ENCODE results near the gene CGB1.
"Not testable (repeated sequence)": the region's sequence is repeated elsewhere in the genome, so short reads cannot be mapped to it uniquely, and the experiment has no call there.

CGB1 gene

DNA sequence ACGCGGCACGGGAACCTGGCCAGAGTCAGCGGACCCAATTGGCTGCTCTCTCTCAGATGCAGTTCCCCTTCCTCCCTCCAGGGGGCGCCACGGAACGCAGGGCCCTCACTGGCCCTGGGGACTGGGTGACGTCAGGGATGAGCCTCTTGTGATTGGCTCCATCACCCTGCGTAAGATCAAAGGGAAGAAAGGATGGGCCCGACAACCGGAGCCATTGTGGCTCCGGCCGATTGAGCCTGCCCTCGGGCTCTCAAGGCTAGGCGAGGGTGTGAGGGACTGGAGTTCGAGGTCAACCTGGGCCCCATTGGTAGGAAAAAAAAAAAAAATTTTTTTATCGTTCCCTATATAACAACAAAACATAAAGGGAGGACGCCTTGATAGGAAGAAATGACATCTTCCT is at the start of gene CGB1:
Gene CGB1, minus strand, starts transcription at position 81 of the 400 bp plus-strand sequence. CDS start 184 bp downstream, outside the sequence.
- DNase-seq (ENCODE audit: low spot score), result not testable (repeated sequence)

DNA sequence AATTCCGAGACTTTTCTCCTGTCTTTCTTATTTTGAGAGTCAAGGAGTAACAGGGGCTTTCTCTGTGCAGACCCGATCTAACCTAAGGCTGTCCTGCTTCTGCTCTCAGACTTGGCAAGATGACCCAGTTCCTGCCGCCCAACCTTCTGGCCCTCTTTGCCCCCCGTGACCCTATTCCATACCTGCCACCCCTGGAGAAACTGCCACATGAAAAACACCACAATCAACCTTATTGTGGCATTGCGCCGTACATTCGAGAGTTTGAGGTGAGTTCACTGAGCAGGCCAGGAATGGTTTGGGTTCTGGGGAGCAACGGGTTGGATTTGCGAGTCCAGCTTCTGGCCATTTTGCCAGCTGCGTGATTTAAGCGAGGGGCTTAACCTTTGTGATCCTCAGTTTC is 49.6 kb upstream of the CGB1 start:
- DNase-seq (ENCODE audit: low spot score), result no peak

DNA sequence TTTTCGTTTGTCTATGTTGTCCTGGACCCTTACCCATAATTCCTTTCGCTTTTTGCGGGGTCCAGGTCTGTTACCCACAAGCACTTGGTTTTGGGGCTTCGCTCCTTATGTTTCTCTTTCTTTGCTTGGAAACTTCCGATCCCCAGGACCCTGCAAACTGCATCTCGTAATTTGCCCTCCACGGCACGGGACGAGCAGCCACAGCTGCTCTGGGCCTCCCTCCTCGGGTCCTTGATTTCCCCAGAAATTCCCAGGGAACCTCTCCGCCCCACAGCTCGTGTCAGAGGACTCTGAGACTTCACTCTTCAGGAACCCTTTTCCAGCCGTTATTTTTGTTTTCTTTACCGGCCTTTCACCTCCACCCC is 49.2 kb upstream of the CGB1 start:
- no peak for DNase-seq (ENCODE audit: low spot score)

DNA sequence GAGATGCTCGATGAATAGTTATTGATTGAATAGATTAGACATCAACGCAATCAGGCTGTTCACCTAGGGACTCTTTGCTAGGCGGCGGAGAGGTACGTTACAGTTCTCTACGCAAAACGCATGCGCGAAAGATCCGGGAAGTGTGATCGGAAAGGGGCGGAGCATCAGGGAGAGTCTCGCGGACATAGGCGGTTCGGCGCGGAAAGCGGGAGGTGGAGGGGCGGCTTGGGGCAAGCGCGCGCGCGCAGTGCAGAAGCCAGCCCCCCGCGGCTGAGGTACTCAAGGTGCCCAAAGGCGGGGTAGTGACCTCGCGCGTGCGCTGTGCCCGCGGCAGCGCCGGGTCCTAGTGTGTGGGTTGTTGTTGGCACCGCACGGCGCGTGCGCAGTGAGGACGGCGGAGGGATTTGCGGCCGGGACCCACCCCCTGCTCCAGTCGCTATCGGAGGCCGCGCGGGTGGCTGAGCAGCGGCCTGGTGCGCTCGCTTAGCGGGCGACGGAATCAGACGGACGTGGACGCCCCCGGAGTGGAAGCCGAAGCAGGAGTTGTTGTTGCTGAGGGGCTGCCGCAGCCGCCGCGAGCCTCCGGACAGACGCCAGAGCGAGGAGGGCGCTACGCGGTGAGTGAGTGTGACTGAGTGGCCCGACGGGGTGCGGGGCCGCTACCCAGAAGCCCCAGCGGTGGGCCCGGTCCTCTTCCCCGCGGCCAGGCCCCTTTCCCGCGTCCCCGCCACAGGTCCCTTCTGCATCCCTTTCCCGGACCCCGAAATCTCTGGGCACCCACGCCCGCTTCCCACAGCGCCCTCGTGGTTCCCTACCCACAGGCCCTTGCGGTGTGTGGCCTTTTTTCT is 48.5 kb upstream of the CGB1 start, which contains the start of gene SNRNP70:
Gene SNRNP70, plus strand, starts transcription at position 432 of the 848 bp plus-strand sequence. CDS start 964 bp downstream, outside the sequence.
- DNase-seq (ENCODE audit: low spot score), result peak; percentile 100

DNA sequence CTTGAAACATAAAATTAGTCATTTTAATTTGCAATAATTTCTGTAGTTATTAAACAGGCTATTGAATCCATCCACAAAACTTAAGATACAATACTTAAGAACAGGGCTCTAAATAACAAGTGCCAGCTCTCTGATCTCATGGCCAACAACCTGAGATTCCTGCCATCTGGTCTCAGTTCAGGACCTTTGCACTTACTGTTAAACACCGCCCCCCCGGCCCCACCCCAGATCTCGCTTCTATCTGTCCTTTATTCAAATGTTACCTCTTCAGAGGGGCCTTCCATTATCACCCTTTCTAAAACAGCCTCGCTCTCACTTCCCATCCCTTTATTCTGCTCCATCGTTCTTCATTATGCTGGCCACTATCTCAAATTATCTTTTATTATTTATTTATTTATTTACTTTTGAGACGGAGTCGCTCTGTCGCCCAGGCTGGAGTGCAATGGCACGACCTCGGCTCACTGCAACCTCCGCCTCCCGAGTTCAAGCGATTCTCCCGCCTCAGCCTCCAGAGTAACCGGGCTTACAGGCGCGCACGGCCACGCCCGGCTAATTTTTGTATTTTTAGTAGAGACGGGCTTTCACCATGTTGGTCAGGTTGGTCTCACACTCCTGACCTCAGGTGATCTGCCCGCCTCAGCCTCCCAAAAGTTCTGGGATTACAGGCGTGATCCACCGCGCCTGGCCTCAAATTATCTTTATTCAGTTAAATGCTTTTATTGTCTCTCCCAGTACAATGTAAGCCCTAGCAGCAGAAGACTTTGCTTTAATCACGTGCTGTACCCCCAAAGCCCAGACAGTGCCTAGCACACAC is 47.7 kb upstream of the CGB1 start:
- DNase-seq (ENCODE audit: low spot score), result no peak

DNA sequence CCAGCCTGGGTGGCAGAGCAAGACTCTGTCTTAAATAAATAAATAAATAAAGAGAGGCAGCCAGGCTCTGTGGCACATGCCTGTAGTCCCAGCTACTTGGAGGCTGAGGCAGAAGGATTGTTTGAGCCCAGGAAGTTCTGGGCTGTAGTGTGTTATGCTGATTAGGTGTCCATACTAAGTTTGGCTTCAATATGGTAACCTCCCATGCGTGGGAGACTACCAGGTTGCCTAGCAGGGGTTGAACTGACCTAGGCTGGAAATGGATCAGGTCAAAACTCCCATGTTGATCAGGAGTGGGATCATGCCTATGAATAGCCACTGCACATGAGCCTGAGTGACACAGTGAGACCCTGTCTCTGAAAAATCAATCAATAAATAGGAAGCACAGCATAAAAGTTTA is 44.6 kb upstream of the CGB1 start:
- no peak for DNase-seq (ENCODE audit: low spot score)

DNA sequence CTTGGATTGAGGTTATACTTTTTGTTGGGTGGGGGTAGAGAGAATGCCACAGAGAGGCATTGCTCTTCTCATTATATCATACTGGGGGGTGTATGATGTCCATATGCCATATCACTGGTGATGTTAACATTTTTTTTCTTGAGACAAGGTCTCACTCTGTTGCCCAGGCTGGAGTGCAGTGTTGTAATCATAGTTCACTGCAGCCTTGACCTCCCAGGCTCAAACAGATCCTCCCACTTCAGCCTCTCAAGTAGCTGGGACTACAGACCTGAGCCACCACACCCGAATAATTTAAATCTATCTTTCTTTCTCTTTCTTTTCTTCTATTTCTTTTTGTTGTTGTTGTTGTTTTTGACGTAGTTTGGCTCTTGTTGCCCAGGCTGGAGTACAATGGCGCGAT is 43.7 kb upstream of the CGB1 start:
- no peak for DNase-seq (ENCODE audit: low spot score)

DNA sequence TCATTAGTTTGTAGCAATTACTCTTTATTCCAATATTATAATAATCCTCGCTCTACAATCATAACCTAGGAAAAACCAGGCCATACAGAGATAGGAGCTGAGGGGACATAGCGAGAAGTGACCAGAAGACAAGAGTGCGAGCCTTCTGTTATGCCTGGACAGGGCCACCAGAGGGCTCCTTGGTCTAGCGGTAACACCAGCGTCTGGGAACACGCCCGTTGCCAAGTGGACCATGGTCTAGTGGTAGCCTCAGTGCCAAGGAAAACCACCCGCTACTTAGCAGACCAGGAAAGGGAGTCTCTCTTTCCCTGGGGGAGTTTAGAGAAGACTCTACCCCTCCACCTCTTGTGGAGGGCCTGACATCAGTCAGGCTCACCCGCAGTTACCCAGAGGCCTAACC is 38.2 kb upstream of the CGB1 start:
- not testable (repeated sequence) for DNase-seq (ENCODE audit: low spot score)

DNA sequence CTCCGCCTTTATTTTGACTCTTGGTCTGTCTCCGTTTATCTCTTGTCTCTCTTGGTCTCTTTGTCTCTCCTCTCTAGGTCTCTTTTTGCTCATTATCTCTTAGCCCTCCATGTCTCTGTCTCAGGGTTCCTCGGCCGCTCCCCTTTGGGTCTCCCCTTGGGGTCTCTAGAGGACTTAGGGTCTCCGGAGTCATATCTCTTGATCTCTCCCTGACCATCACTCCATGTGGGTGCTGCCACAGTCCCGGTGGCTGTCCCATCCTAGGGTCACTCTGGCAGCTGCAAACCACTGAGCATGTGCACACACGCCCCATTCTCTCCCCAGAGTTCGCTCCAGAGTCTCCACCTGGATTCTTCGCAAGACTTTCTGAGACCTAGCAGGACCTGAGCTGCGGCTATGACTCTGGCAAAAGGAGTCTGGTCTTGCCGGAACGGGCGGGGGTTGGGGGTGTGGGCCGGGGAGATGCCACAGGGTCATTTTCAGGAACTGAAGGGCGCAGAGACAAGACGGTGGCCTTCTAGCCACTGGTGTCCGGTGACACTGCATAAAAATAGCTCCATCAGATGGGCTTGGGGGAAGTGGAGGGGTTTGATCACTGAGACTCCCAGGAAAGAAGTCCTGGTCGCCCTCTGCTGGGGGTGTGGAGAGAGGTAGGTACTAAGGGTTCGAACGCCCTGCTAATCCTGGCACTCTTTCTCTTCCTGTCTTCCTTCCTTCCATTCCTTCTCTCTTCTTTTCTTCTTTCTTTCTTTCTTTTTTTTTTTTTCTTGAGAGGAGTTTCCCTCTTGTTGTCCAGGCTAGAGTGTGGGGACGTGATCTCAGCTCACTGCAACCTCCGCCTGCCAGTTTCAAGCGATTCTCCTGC is 37.1 kb upstream of the CGB1 start:
- no peak for DNase-seq (ENCODE audit: low spot score)

DNA sequence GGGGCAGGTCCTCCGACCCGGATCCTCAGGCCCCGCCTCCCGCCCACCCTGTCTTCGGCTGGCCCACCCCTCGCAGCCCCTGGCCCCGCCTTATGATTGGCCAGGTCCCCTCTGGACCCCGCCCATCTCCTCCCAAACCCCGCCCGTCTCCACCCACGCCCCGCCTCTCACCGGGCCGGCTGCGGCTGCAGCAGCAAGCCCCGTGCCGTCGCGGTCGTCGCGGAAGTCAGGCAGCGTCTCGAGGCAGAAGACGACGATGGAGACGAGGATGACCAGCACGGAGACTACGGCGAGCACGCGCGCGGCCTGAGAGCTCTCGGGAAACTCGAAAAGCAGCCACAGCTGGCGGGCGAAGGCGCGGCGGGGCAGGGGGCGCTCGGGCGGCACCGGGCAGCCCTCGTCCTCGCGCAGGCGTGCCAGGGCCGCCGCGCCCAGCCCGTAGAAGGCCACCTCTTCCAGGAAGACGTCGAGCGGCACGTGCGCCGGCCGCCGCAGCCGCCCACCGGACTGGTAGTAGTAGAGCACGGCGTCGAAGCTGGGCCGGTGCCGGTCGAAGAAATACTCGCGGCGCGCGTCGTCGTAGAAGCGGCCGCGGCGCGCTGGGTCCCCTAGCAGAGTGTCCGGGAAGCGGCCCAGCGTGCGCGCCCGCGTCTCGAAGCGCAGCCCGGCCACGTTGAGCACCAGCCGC is 35.3 kb upstream of the CGB1 start:
- DNase-seq (ENCODE audit: low spot score), result no peak

DNA sequence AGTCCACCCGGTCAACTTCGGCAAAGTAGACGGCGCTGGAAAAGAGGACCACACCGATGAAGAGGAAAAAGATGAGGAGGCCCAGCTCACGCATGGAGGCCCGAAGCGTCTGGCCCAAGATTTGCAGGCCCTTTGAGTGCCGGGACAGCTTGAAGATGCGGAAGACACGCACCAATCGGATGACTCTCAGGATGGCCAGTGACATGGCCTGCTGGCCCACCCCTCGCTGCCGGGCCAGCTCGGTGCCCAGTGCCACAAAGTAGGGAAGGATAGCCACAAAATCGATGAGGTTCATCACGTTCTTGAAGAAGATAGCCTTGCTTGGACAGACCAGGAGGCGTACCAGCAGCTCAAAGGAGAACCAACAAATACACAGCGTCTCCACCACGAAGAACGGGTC is 33.7 kb upstream of the CGB1 start:
- DNase-seq (ENCODE audit: low spot score), result no peak

DNA sequence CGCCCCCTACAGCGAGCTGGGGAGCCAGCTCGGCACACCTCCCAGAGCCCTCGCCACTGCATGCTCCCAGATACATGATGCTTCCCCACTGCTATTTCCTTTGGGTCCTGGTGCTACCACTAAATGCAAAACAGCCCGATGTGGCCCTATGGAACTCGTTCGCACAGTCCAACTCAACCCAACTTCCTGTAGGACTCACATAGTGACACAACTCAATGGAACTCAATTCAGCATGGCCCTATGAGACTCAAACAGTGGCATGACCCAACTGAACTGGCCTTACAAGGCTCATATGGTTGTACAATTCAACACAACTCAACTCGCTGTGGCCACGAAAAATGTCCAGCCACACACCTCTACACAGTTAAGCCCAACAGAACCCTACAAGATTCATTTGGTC is 32.3 kb upstream of the CGB1 start:
- no peak for DNase-seq (ENCODE audit: low spot score)

DNA sequence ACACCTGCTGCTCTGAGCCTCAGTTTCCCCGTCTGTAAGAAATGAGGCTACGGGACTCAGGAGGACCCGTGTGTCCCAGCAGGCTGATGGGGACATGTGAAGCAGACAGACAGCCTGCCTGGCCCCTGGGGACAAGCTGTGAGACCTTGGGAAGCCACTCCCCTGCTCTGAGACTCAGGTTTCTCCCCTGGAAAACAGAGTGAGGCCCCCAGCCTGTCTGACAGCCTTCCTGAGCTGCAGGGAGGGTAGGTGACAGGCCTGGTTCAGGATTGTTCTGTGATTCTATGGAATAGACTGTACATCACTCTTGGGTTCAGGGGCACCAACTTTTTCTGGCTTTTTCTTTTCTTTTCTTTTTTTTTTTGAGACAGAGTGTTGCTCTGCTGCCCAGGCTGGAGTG is 30.9 kb upstream of the CGB1 start:
- DNase-seq (ENCODE audit: low spot score), result no peak

DNA sequence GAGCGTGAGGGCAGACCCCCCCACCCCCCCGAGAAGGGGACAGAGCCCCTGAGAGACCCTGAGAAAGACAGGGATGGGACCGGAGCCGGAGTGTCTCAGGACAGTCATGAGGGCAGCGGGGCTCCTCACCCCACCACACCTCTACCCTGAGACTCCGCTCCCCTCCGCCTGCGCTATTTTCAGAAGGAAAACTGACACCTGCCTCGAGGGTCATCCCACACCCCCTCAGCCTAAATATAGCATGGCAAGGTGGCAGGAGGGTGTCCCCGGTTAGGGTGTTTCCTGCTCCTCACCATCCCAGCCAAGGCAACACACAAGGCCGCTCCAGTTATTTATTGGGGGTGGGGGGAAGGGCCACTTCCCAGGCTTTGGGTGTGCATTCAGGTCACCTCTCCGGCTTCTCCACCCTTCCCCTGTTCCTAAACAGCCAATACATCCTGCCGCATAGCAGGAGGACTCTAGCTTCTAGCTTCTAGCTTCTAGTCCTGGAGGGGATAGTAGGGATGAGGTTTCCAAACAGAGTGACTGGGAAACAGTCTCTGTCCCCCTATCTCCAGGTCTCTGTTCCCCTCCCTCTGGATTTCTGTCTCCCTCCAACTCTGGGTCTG is 29.3 kb upstream of the CGB1 start:
- no peak for DNase-seq (ENCODE audit: low spot score)

DNA sequence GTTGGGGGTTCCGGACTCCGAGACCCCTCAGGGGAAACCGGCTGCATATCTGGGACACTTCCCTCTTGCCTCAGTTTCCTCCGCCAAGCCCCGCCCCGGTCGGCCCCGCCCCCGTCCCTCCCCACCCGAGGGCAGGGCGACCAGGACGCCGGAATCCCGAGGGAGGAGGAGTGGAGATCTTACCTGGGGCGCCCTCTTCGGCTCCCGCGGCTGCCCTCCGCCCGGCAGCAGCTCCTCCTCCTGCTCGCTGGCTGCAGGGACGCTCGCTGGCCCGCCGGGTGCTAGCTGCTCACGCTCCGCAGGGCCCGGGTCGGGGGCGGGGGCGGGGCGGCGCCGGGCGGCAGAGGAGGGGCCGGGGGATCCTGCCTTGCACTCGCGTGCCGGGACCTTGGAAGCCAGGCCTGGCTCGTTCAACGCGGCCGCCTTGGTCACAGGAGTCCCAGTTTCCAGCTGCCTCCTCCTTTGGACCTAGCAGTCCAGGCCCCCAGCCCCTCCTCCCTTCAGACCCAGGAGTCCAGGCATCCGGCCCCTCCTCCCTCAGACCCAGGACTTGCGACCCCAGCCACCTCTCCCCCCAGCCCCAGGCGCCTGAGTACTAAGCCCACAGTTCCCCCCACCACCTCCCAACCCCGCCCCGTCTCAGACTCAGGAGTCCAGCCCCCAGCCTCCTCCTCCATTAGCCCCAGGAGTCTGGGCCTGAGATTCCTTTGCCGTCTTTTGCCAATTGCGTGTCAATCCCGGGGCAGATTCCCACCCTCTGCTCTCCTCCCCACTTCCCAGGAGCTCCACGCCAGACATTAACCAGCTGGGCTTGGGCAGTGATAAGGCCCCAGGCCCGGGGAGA is 28.3 kb upstream of the CGB1 start, which contains the start of gene NTF4:
Gene NTF4, minus strand, starts transcription at position 51 of the 844 bp plus-strand sequence. CDS start 2,821 bp downstream, outside the sequence.
- no peak for DNase-seq (ENCODE audit: low spot score)

DNA sequence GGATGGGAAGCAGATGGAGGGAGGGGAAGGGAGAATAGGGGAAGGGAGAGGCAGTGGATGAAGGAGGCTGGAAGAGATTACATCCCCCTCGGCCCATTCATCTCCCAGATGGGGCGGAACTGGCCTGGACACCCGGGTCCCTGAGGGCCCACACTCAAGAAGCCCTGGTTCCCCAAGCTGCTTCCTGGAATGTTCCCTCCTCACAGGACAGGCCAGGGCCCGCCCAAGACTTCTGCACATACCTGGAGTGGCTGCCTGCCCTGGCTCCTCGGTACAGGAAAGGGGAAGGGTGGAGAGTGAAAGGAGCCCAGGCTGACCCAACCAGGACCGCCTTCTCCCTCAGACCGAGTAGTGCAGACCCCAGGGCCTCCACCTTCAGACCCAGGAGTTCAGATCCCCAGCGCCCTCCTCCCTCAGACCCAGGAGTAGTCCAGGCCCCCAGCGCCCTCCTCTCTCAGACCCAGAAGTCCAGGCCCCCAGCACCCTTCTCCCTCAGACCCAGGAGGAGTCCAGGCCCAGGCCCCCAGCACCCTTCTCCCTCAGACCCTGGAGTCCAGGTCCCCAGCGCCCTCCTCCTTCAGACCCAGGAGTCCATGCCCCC is 27.4 kb upstream of the CGB1 start:
- no peak for DNase-seq (ENCODE audit: low spot score)

DNA sequence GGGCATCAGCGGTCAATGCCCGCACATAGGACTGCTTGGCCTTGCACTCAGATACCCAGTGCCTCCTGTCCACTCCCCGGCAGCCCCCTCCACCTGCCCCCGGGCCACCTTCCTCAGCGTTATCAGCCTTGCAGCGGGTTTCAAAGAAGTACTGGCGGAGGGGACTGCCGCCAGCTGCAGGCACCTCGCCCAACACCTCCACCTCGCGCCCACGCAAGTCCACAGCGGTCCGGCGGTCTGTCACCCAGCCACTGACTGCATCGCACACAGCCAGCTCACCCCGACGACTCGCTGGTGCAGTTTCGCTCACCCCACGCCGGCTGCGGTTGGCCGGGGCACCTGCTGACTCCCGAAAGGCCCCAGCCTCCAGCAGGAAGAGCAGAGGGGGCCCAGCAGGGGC is 24.8 kb upstream of the CGB1 start:
- no peak for DNase-seq (ENCODE audit: low spot score)

DNA sequence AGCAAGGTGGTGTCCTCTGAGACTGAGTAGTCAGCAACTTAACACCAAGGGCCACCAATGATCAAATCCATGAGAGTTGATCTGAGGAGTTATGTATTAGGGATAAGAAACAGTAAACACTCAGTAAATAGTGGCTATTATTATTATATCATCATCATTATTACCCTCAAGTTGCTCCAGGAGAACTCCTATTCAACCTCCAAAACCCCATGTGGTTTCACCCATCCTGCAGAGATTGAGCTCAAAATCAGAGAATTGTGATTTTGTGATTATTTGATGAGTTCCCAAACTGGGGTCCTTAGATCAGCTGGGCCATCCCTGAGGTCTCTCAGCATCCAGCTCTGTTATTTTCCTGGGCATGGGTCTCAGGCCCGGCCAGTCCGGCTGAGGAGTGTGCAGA is 24.3 kb upstream of the CGB1 start:
- DNase-seq (ENCODE audit: low spot score), result no peak

DNA sequence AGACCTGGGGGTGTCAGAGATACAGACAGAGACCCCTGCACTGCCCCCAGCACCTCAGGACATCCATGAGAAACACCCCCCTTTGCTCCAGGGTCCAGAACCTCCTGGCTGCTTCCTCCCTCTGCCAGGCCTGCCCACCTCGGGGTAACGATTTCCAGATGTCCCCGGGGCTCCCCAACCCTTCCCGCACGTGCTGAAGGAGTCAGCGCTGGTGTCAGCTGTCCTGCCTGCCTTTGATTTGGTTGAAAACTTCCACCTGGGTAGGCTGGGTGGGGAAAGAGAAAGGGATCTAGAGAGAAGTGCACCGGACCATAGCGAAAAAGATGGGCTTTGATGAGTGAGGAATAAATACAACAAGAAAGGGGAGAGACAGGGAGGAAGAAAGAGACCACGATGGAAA is 22.4 kb upstream of the CGB1 start:
- DNase-seq (ENCODE audit: low spot score), result no peak

DNA sequence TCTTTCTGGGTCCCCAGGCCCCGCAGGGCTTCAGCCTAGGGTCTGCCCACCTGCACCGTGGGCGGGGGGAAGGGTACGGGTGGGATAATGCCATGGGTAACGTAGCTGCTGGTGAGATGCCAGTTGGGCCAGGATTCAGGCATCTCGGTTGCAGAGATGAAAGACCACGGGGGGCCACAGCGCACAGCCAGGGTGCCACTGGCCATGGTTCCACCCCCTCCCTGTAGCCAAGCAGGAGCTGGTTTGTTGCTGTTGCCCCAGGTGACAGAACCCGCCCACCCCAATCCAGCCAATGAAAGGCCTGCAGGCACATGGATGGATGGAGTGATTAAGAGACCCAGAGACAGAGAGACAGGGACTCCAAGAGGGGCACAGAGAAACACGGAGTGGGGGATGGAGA is 21.9 kb upstream of the CGB1 start:
- DNase-seq (ENCODE audit: low spot score), result no peak
